ENCODE results near the gene UBE2I.
A peak's percentile ranks its signal among the peaks of the same experiment; 100 is the strongest.
"Not testable (repeated sequence)": the region's sequence is repeated elsewhere in the genome, so short reads cannot be mapped to it uniquely, and the experiment has no call there.

The UBE2I gene

GRCh38 chr16:1288813-1289476, 20.5 kb upstream of the UBE2I start:
- Histone ChIP-seq H3K36me3 (ENCODE audit: low read depth) (no peaks in the 10 kb centered on the region), H3K4me3 (ENCODE audit: severe bottlenecking) (no peak overlapping the region), H3K27me3 (ENCODE audit: insufficient read depth, poor library complexity, severe bottlenecking) (peaks cover 59% of the 10 kb centered on the region), H3K4me1 (ENCODE audit: insufficient read depth, poor library complexity, severe bottlenecking) (no peaks in the 10 kb centered on the region), H3K27ac (ENCODE audit: poor library complexity, severe bottlenecking) (no peak overlapping the region), H3K9me3 (ENCODE audit: severe bottlenecking) (no peaks in the 10 kb centered on the region)
- peak; percentile 47 for DNase-seq (ENCODE audit: low spot score)
- TF ChIP-seq, protein P1, sequence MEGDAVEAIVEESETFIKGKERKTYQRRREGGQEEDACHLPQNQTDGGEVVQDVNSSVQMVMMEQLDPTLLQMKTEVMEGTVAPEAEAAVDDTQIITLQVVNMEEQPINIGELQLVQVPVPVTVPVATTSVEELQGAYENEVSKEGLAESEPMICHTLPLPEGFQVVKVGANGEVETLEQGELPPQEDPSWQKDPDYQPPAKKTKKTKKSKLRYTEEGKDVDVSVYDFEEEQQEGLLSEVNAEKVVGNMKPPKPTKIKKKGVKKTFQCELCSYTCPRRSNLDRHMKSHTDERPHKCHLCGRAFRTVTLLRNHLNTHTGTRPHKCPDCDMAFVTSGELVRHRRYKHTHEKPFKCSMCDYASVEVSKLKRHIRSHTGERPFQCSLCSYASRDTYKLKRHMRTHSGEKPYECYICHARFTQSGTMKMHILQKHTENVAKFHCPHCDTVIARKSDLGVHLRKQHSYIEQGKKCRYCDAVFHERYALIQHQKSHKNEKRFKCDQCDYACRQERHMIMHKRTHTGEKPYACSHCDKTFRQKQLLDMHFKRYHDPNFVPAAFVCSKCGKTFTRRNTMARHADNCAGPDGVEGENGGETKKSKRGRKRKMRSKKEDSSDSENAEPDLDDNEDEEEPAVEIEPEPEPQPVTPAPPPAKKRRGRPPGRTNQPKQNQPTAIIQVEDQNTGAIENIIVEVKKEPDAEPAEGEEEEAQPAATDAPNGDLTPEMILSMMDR (IDR thresholded peaks at IDR 0.05; ENCODE audit: poor library complexity, severe bottlenecking) = no peak
- no peak for ATAC-seq (ENCODE audit: low read depth)

DNA sequence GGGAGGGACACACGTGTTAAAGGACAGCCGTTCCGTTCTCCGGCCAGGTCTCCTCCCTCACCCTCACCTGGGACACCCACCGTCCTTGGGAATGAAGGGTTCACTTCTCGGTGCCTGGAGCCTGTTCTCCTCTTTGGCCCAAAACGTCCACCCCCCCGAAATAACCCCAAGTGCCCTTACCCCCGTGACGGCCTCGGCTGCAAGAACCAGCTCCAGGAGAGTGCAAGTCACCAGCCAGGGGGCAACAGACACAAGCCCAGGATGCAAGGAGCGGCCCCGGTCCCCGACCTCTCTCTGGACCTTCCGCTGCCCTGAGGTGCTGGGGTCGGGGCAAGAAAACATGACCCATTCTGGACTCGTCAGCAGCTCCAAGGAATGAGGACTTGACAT, 20.0 kb upstream of the UBE2I start:
- H3K4me3 ChIP-seq (ENCODE audit: severe bottlenecking) = no peak overlapping the region
- TF ChIP-seq, protein P1 (IDR thresholded peaks at IDR 0.05; ENCODE audit: poor library complexity, severe bottlenecking) = no peak
- no peaks in the 10 kb centered on the region for H3K9me3 ChIP-seq (ENCODE audit: severe bottlenecking)
- no peak overlapping the region for H3K27ac ChIP-seq (ENCODE audit: poor library complexity, severe bottlenecking)
- no peaks in the 10 kb centered on the region for H3K36me3 ChIP-seq (ENCODE audit: low read depth)
- H3K4me1 ChIP-seq (ENCODE audit: insufficient read depth, poor library complexity, severe bottlenecking) = no peaks in the 10 kb centered on the region
- H3K27me3 ChIP-seq (ENCODE audit: insufficient read depth, poor library complexity, severe bottlenecking) = peaks cover 55% of the 10 kb centered on the region
- DNase-seq (ENCODE audit: low spot score) = no peak
- no peak for ATAC-seq (ENCODE audit: low read depth)

GRCh38 chr16:1290063-1290501, 19.4 kb upstream of the UBE2I start:
- Histone ChIP-seq H3K27me3 (ENCODE audit: insufficient read depth, poor library complexity, severe bottlenecking) (peaks cover 55% of the 10 kb centered on the region), H3K9me3 (ENCODE audit: severe bottlenecking) (no peaks in the 10 kb centered on the region), H3K27ac (ENCODE audit: poor library complexity, severe bottlenecking) (no peak overlapping the region), H3K4me3 (ENCODE audit: severe bottlenecking) (no peak overlapping the region), H3K4me1 (ENCODE audit: insufficient read depth, poor library complexity, severe bottlenecking) (no peaks in the 10 kb centered on the region), H3K36me3 (ENCODE audit: low read depth) (no peaks in the 10 kb centered on the region)
- TF ChIP-seq, protein P1 (IDR thresholded peaks at IDR 0.05; ENCODE audit: poor library complexity, severe bottlenecking) = no peak
- no peak for DNase-seq (ENCODE audit: low spot score)
- no peak for ATAC-seq (ENCODE audit: low read depth)

- ATAC-seq (ENCODE audit: low read depth) (no peak), DNase-seq (ENCODE audit: low spot score) (no peak)
- Histone ChIP-seq H3K4me1 (ENCODE audit: insufficient read depth, poor library complexity, severe bottlenecking) (peaks cover 3% of the 10 kb centered on the region), H3K27ac (ENCODE audit: poor library complexity, severe bottlenecking) (no peak overlapping the region), H3K9me3 (ENCODE audit: severe bottlenecking) (no peaks in the 10 kb centered on the region), H3K27me3 (ENCODE audit: insufficient read depth, poor library complexity, severe bottlenecking) (peaks cover 50% of the 10 kb centered on the region), H3K4me3 (ENCODE audit: severe bottlenecking) (no peak overlapping the region), H3K36me3 (ENCODE audit: low read depth) (no peaks in the 10 kb centered on the region)
- TF ChIP-seq, protein P1 (IDR thresholded peaks at IDR 0.05; ENCODE audit: poor library complexity, severe bottlenecking) = no peak
Measured at GRCh38 chr16:1290860-1291575, 18.4 kb upstream of the UBE2I start.

- Histone ChIP-seq H3K27me3 (ENCODE audit: insufficient read depth, poor library complexity, severe bottlenecking) (peaks cover 44% of the 10 kb centered on the region), H3K9me3 (ENCODE audit: severe bottlenecking) (no peaks in the 10 kb centered on the region), H3K36me3 (ENCODE audit: low read depth) (no peaks in the 10 kb centered on the region), H3K4me3 (ENCODE audit: severe bottlenecking) (no peak overlapping the region), H3K27ac (ENCODE audit: poor library complexity, severe bottlenecking) (no peak overlapping the region), H3K4me1 (ENCODE audit: insufficient read depth, poor library complexity, severe bottlenecking) (peaks cover 3% of the 10 kb centered on the region)
- DNase-seq (ENCODE audit: low spot score) (peak; percentile 57), ATAC-seq (ENCODE audit: low read depth) (peak; percentile 27; the same call in 1 of the 3 replicates)
- TF ChIP-seq, protein P1 (IDR thresholded peaks at IDR 0.05; ENCODE audit: poor library complexity, severe bottlenecking) = no peak
Measured at GRCh38 chr16:1291576-1291974, 17.9 kb upstream of the UBE2I start.

- H3K36me3 ChIP-seq (ENCODE audit: low read depth); ATAC-seq (ENCODE audit: low read depth); H3K4me3 ChIP-seq (ENCODE audit: severe bottlenecking); H3K9me3 ChIP-seq (ENCODE audit: severe bottlenecking); H3K27ac ChIP-seq (ENCODE audit: poor library complexity, severe bottlenecking); H3K4me1 ChIP-seq (ENCODE audit: insufficient read depth, poor library complexity, severe bottlenecking); DNase-seq (ENCODE audit: low spot score): not testable (repeated sequence)
- peaks cover 38% of the 10 kb centered on the region for H3K27me3 ChIP-seq (ENCODE audit: insufficient read depth, poor library complexity, severe bottlenecking)
Measured at GRCh38 chr16:1292208-1292607, 17.2 kb upstream of the UBE2I start.

GRCh38 chr16:1292808-1293207, 16.6 kb upstream of the UBE2I start:
- not testable (repeated sequence) for H3K9me3 ChIP-seq (ENCODE audit: severe bottlenecking); DNase-seq (ENCODE audit: low spot score)
- H3K27me3 ChIP-seq (ENCODE audit: insufficient read depth, poor library complexity, severe bottlenecking) = peaks cover 32% of the 10 kb centered on the region

More at GRCh38 chr16:1292808-1293207, 16.6 kb upstream of the UBE2I start:
- H3K36me3 ChIP-seq (ENCODE audit: low read depth); H3K4me3 ChIP-seq (ENCODE audit: severe bottlenecking); ATAC-seq (ENCODE audit: low read depth); H3K27ac ChIP-seq (ENCODE audit: poor library complexity, severe bottlenecking): not testable (repeated sequence)
- peaks cover 12% of the 10 kb centered on the region for H3K4me1 ChIP-seq (ENCODE audit: insufficient read depth, poor library complexity, severe bottlenecking)
